Adipocyte (in vitro differentiated cells): Measurements from ENCODE around the gene RASSF5.

ENCODE experiments used
- DNase-seq: peaks from one replicate; pipeline ENCODE4 v3.0.0-alpha.2; 2015; ENCODE audit warnings: low read depth
- H3K27me3 ChIP-seq: replicated peaks from 2 replicates; pipeline ENCODE4 v1.7.0; 2013; ENCODE audit warnings: mild to moderate bottlenecking, low read length, moderate library complexity; ENCODE audit not compliant: control insufficient read depth, insufficient read depth
- H3K36me3 ChIP-seq: 2 replicates; pipeline ENCODE4 v1.7.0; 2013; ENCODE audit warnings: low read length, mild to moderate bottlenecking, moderate library complexity; ENCODE audit not compliant: control insufficient read depth, insufficient read depth, severe bottlenecking
- H3K4me1 ChIP-seq: 2 replicates; pipeline ENCODE4 v1.7.0; 2013; ENCODE audit warnings: mild to moderate bottlenecking, low read length, moderate library complexity; ENCODE audit not compliant: control insufficient read depth, insufficient read depth
- H3K4me3 ChIP-seq: 2 replicates; pipeline ENCODE4 v1.7.0; 2013; ENCODE audit warnings: mild to moderate bottlenecking, low read length, moderate library complexity
- H3K9ac ChIP-seq: 2 replicates; pipeline ENCODE4 v1.7.0; 2013; ENCODE audit warnings: mild to moderate bottlenecking, low read length, moderate library complexity
- H3K9me3 ChIP-seq: 2 replicates; pipeline ENCODE4 v1.7.0; 2013; ENCODE audit warnings: mild to moderate bottlenecking, low read length, moderate library complexity; ENCODE audit not compliant: control insufficient read depth

Gene RASSF5

DNA sequence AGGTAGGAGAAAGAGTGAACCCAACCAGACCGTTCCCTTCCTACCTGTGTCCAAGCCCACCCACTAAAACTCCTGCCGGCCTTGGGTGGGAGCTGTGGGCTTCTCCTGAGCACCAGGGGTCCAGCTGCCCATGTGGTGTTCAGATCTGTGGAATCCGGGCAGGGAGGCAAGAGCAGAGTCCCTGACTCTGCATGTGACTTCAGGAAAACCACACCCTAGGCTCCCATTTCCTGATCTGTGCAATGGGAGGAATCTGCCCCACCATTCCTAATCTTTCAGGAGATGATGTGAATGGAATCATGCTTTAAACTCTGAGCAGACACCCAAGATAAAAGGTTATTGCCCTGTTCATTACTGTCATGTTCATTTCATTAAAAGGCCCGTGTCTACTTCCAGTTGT, 77.4 kb downstream of the RASSF5 start:
- no peak overlapping the region for H3K9ac ChIP-seq
- no peaks in the 10 kb centered on the region for H3K36me3 ChIP-seq
- H3K4me3 ChIP-seq = no peak overlapping the region
- DNase-seq = no peak
- H3K9me3 ChIP-seq = no peaks in the 10 kb centered on the region
- H3K27me3 ChIP-seq = no peaks in the 10 kb centered on the region
- peaks cover 20% of the 10 kb centered on the region for H3K4me1 ChIP-seq

DNA sequence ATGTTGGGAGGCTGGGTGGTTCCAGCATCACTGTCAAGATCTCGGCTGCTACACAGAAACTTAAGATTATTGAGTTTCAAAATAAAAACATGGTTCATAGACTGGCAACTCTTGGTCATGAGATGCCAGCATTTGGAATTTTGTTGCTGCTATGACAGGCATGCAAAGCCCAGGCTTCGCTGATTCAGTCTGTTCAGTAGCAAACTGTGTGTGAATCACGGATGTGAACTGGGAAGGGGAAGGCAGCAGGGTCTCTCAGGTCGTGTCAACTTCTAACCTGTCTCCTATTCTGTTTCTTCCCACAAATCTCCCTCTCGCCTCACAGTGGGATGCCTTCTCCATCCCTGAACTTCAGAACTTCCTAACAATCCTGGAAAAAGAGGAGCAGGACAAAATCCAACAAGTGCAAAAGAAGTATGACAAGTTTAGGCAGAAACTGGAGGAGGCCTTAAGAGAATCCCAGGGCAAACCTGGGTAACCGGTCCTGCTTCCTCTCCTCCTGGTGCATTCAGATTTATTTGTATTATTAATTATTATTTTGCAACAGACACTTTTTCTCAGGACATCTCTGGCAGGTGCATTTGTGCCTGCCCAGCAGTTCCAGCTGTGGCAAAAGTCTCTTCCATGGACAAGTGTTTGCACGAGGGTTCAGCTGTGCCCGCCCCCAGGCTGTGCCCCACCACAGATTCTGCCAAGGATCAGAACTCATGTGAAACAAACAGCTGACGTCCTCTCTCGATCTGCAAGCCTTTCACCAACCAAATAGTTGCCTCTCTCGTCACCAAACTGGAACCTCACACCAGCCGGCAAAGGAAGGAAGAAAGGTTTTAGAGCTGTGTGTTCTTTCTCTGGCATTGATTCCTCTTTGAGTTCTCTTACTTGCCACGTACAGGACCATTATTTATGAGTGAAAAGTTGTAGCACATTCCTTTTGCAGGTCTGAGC, 79.4 kb downstream of the RASSF5 start:
- no peak overlapping the region for H3K4me3 ChIP-seq
- H3K27me3 ChIP-seq = no peaks in the 10 kb centered on the region
- H3K9ac ChIP-seq = no peak overlapping the region
- H3K36me3 ChIP-seq = peaks cover 9% of the 10 kb centered on the region
- DNase-seq = no peak
- H3K4me1 ChIP-seq = peaks cover 25% of the 10 kb centered on the region
- no peaks in the 10 kb centered on the region for H3K9me3 ChIP-seq

DNA sequence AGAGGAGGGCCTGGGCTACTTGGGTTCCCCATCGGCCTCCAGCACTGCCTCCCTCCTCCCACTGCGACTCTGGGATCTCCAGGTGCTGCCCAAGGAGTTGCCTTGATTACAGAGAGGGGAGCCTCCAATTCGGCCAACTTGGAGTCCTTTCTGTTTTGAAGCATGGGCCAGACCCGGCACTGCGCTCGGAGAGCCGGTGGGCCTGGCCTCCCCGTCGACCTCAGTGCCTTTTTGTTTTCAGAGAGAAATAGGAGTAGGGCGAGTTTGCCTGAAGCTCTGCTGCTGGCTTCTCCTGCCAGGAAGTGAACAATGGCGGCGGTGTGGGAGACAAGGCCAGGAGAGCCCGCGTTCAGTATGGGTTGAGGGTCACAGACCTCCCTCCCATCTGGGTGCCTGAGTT, 80.6 kb downstream of the RASSF5 start:
- Histone ChIP-seq H3K4me1 (peaks cover 25% of the 10 kb centered on the region), H3K9ac (no peak overlapping the region), H3K4me3 (no peak overlapping the region), H3K9me3 (no peaks in the 10 kb centered on the region), H3K36me3 (peaks cover 18% of the 10 kb centered on the region), H3K27me3 (no peaks in the 10 kb centered on the region)
- no peak for DNase-seq

DNA sequence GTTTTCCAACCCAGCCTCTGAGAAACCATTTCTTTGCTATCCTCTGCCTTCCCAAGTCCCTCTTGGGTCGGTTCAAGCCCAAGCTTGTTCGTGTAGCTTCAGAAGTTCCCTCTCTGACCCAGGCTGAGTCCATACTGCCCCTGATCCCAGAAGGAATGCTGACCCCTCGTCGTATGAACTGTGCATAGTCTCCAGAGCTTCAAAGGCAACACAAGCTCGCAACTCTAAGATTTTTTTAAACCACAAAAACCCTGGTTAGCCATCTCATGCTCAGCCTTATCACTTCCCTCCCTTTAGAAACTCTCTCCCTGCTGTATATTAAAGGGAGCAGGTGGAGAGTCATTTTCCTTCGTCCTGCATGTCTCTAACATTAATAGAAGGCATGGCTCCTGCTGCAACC, 81.2 kb downstream of the RASSF5 start:
- H3K4me1 ChIP-seq = peaks cover 25% of the 10 kb centered on the region
- no peak for DNase-seq

DNA sequence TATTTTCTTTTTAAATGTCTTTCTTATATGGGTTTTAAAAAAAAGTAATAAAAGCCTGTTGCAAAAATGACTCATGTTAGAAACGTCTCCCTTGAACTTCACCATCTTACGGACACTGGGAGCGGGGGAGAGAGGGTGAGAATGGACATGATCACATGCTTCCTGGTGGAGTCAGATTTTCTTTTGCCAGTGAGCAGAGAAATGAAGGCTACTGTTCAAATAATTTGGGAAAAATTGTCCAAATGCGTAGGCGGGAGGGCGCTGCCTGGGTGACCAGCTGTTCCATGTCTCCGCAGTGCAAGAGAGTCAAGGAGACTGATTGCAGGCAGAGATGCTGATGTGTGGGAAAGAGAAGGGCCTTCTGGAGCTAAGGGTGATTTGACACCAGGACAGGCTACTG, 81.9 kb downstream of the RASSF5 start:
- Histone ChIP-seq H3K9me3 (no peaks in the 10 kb centered on the region), H3K27me3 (no peaks in the 10 kb centered on the region)
- DNase-seq = peak; percentile 82

More for the DNA sequence above, 81.2 kb downstream of the RASSF5 start:
- Histone ChIP-seq H3K4me3 (no peak overlapping the region), H3K9me3 (no peaks in the 10 kb centered on the region), H3K36me3 (peaks cover 23% of the 10 kb centered on the region), H3K9ac (no peak overlapping the region), H3K27me3 (no peaks in the 10 kb centered on the region)

DNA sequence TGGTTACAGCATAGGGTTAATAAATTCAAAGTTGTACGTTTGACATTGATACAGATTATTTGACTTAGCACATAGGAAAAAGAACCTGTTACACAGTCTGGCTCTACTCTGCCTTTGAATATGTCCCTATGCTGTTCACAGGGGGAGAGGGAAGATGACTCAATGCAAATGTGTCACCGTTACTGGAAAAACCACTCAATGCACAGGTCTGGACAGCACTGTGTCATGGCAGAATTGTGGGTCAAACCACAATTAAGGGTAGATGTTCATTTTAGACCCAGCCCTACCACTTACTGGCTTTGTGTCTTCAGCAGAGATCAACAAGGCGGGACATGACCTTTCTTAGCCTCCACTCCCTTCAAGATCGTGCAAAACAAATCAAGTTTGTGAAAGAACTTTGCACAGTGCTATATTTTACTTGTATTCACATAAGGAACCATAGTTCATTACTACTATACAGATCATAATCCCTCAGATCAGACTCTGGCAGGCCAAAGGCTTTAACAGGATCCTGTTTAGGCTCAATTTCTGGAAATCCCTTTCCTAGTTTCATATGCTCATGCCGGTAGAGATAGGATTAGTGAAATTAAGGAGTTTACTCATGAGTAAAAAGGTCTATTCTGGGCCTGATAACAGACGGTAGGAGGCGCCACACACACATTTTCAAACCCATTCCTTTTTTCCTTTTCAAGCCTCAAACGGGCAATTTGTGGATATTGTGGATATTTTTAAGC, 82.9 kb downstream of the RASSF5 start:
- no peak overlapping the region for H3K9ac ChIP-seq
- no peak overlapping the region for H3K4me3 ChIP-seq
- peaks cover 40% of the 10 kb centered on the region for H3K36me3 ChIP-seq
- DNase-seq = peak; percentile 42
- no peaks in the 10 kb centered on the region for H3K9me3 ChIP-seq
- H3K4me1 ChIP-seq = peaks cover 25% of the 10 kb centered on the region
- no peaks in the 10 kb centered on the region for H3K27me3 ChIP-seq

More for the DNA sequence above, 81.9 kb downstream of the RASSF5 start:
- H3K9ac ChIP-seq = peak overlapping the region; percentile 6
- H3K4me3 ChIP-seq = no peak overlapping the region
- peaks cover 25% of the 10 kb centered on the region for H3K4me1 ChIP-seq
- peaks cover 30% of the 10 kb centered on the region for H3K36me3 ChIP-seq

DNA sequence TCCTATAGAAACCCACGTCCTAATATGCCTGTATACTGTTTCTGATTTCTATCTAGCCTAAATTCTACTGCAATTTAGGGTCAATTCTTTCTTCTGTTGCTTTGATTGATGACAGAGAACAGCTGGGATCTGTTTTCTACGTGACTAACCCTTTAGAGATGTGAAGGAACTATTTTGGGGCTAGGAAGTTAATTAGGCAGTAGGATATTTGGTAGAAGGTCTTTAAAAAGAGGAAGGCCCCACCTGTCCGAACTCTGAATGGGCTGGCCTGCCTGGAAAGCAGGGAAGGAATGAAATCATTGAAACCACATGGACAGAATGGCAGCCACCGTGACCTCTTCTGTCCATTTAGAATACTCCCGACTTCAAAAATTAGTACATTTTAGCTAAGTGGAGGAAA, 83.9 kb downstream of the RASSF5 start:
- H3K9me3 ChIP-seq = no peaks in the 10 kb centered on the region
- peaks cover 25% of the 10 kb centered on the region for H3K4me1 ChIP-seq
- peaks cover 49% of the 10 kb centered on the region for H3K36me3 ChIP-seq
- no peak overlapping the region for H3K9ac ChIP-seq
- no peak overlapping the region for H3K4me3 ChIP-seq
- no peak for DNase-seq
- no peaks in the 10 kb centered on the region for H3K27me3 ChIP-seq

DNA sequence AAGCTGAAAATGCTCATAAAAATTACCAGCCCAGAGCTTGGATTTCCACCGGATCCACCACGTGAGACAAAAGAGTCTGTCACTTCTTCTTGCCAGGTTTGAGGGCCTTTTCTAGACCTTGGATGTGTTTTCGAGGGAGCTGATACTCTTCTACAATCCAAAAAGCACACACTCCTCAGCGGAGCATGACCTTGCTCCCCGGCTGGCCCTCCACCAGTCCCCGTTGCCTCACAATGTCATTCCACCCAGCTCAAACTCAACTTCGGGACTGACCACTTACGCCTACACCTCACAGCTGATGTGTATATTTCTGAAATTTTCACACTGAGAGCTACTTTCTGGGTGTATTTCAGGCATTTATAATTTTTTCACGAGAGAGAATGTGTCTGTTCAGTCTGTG, 84.4 kb downstream of the RASSF5 start:
- Histone ChIP-seq H3K9ac (no peak overlapping the region), H3K9me3 (no peaks in the 10 kb centered on the region), H3K4me1 (peaks cover 25% of the 10 kb centered on the region), H3K36me3 (peaks cover 53% of the 10 kb centered on the region), H3K27me3 (no peaks in the 10 kb centered on the region), H3K4me3 (no peak overlapping the region)
- DNase-seq = no peak

DNA sequence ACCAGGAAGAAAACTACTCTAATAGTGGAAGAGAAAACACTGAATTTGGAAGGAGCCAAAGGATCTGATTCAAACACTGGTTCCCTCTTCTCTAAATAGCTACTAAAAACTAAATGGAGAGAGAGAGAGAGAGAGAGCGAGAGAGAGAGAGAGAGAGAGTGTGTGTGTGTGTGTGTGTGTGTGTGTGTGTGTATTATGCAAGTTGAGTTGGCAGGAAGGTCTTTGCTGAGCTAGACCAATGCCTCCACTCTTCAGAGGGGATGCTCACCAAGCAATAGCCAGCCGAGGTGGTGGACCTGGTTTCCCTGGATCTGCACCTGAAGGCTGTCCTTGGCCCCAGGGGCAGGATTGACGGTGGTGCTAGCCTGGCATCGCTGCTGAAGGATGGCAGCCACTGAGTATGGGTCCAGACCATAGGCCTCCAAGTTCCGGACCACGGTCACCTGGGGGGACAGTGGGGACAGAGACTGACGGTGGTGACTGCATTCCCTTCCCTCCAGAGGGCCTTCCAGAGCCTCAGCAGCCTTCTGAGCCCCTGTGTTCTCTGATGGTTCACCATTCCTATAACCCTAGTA, 86.1 kb downstream of the RASSF5 start:
- H3K4me3 ChIP-seq = no peak overlapping the region
- H3K9me3 ChIP-seq = no peaks in the 10 kb centered on the region
- H3K9ac ChIP-seq = no peak overlapping the region
- no peaks in the 10 kb centered on the region for H3K27me3 ChIP-seq
- no peak for DNase-seq
- peaks cover 22% of the 10 kb centered on the region for H3K4me1 ChIP-seq
- peaks cover 65% of the 10 kb centered on the region for H3K36me3 ChIP-seq

DNA sequence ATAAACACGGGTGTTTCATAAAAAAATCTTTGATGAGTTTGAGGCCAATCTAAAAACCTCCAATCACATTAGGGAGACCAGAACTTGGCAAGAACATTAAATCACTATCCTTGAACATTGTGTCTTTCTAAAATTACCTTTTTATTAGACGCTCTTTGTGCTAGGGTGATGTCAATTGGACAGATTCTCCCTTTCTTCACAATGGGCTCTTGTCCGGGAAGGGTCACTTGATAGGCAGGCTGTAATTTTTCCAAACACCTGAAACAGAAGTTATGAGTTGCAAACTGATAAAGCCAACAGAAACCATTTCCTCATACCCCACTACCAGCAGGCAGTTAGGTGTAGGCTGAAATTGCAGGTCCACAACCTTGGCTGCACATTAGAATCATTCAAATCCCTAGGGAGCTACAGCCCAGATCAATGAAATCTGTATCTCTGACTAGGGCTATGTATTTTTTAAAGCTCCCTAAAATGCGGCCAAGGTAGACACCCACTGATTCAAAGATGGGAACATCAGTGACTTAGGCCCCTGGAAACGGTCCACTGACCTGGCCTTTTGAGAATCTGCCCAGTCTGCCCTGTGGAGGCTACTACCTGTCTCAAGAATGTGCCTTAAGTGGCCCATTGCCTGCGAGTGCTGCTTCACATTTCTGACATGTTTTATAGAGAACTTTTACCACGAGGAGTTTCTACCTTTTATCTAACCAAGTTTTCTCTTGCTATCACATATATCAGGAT, 88.4 kb downstream of the RASSF5 start:
- Histone ChIP-seq H3K36me3 (peaks cover 83% of the 10 kb centered on the region), H3K4me1 (peaks cover 11% of the 10 kb centered on the region), H3K9me3 (no peaks in the 10 kb centered on the region), H3K9ac (no peak overlapping the region), H3K27me3 (no peaks in the 10 kb centered on the region), H3K4me3 (no peak overlapping the region)
- no peak for DNase-seq

DNA sequence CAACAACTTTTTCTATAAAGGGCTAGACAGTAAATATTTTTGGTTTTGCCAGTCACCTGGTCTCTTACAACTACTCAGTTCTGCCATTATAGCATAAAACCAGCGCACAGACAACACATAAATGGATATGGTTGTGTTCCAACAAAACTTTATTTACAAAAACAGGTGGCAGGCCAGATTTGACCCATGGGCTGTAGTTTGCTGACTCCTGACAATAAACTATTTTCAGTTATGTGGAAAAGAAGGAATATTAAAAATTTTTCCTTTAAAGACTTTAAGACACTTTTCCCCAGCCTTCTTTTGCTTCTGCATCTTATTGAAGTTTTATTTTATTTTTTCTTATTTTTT, 89.0 kb downstream of the RASSF5 start:
- H3K4me1 ChIP-seq = peaks cover 16% of the 10 kb centered on the region
- H3K9me3 ChIP-seq = no peaks in the 10 kb centered on the region
- no peaks in the 10 kb centered on the region for H3K27me3 ChIP-seq
- no peak overlapping the region for H3K9ac ChIP-seq
- no peak overlapping the region for H3K4me3 ChIP-seq
- H3K36me3 ChIP-seq = peaks cover 78% of the 10 kb centered on the region
- no peak for DNase-seq
